PFSK-1 (cell line): Measurements from ENCODE around the gene NRSN2.

ENCODE experiments used
- FOXP2 ChIP-seq: optimal IDR thresholded peaks from 2 replicates; pipeline ENCODE3; 2011; ENCODE audit warnings: borderline replicate concordance, control low read depth, inconsistent platforms; ENCODE audit not compliant: insufficient read depth; ENCODE audit errors: extremely low read length, extremely low read depth
- POLR2AphosphoS5 ChIP-seq: IDR thresholded peaks from 2 replicates; pipeline ENCODE4 v1.6.1; 2012; ENCODE audit warnings: low read depth, mild to moderate bottlenecking, control low read depth, low read length, moderate library complexity
- SIN3A ChIP-seq: IDR thresholded peaks from 2 replicates; pipeline ENCODE4 v1.6.1; 2012; ENCODE audit warnings: mild to moderate bottlenecking, low read length, moderate library complexity, borderline replicate concordance; ENCODE audit not compliant: insufficient read depth
- TAF1 ChIP-seq: IDR thresholded peaks from 2 replicates; pipeline ENCODE4 v1.6.1; 2012; ENCODE audit warnings: low read length, control low read depth, borderline replicate concordance; ENCODE audit not compliant: insufficient read depth
- TF ChIP-seq, protein P1 (sequence below), 2 experiments: IDR thresholded peaks; 2 replicates each; pipeline versions ENCODE4 v1.6.1 to v1.8.0; 2011 to 2012; ENCODE audit warnings: low read depth in 2 of 2, low read length in 2 of 2, control low read depth in 1 of 2, inconsistent platforms in 1 of 2, mild to moderate bottlenecking in 1 of 2, moderate library complexity in 1 of 2; ENCODE audit not compliant: insufficient read depth in 1 of 2

NRSN2 gene

DNA sequence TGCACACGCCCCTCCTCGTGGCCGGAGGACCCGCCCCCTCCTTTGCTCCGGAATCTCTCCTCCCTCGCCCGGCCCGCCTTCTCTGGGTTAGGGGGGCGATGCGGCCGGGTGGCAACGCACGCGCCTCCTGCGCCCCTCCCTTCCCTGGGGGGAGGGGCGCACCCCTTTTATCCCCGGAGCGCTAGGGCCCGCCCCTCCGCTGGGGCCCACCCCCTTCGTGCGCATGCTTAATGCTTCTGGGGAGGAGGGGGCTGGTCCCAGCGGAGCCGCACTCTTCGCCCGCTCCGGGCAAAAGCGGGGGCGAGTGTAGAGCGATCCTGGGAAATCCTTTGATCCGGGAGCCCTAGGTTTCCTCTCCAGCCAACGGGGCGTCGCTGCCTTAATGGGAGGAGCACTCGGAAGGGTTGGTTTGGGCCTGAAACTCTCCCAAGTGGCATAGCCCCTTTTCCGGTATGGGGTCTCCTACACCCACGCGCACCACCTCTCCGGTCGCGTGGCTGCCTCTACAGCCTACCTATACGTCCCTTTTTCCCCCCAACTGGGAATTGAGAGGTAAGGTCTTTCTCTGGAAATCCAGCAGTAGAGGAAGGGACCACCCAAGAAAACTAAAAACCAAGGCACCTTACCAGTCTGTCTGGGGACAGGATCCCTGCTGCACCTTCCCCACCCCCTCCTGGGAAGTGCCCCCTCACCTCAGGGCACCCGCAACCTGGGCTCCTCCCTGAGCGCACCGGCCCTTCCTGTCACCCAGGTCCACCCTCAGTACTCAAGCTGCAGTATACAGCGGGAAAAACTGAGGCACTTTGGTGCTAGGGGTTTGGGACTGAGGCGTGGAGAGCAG is 19.5 kb upstream of the NRSN2 start:
- TF ChIP-seq TAF1: peak; percentile 29; the same call in 1 of the 2 replicates
- TF ChIP-seq POLR2AphosphoS5: peak; percentile 66; the same call in 1 of the 2 replicates
- no peak for TF ChIP-seq FOXP2

DNA sequence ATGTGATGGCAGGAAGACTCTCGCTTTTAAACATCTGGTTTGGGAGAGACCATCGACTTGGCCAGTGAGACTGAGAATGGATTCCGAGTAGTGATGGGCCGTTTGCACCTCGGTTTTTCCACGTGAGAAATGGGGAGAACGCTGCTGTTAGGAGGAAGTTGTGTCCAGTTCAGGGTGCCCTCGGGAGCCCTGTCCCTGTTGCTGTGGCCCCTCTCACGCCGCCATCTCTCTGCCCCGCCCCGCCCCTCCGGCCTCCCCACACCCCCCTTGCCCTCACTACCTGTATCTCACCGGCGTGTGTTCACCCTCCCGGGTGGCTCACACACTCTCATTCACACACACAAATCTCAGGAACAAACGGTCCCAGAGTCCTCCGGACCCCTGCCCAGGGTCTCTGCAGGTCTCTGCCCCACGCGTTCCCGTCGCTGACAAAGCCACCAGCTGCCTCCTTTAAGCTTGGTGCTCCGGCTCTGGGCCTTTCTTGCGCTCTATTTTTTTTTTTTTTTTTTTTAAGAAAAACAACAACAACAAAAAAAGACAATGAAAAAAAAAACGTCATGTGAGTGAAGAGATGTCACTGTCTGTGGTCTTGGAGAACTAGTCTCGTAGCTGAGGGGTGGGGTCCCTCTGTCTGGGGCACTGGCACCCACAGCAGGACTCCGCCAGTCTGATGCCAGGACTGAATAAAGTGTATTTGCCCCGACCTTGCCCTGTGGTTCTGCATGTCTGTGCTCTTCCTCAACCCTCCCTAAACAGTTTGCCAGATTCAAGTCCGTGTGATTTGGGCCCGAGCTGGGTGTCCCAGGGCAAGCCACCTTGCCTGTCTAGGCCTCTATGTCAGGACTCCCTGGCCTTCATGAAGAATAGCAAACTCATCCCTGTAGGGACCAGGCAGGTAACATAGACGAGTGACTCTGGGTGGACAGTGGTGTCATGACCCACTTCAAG is 18.6 kb upstream of the NRSN2 start:
- TF ChIP-seq SIN3A (no peak), TAF1 (no peak), POLR2AphosphoS5 (no peak), FOXP2 (no peak)
- TF ChIP-seq, protein P1, sequence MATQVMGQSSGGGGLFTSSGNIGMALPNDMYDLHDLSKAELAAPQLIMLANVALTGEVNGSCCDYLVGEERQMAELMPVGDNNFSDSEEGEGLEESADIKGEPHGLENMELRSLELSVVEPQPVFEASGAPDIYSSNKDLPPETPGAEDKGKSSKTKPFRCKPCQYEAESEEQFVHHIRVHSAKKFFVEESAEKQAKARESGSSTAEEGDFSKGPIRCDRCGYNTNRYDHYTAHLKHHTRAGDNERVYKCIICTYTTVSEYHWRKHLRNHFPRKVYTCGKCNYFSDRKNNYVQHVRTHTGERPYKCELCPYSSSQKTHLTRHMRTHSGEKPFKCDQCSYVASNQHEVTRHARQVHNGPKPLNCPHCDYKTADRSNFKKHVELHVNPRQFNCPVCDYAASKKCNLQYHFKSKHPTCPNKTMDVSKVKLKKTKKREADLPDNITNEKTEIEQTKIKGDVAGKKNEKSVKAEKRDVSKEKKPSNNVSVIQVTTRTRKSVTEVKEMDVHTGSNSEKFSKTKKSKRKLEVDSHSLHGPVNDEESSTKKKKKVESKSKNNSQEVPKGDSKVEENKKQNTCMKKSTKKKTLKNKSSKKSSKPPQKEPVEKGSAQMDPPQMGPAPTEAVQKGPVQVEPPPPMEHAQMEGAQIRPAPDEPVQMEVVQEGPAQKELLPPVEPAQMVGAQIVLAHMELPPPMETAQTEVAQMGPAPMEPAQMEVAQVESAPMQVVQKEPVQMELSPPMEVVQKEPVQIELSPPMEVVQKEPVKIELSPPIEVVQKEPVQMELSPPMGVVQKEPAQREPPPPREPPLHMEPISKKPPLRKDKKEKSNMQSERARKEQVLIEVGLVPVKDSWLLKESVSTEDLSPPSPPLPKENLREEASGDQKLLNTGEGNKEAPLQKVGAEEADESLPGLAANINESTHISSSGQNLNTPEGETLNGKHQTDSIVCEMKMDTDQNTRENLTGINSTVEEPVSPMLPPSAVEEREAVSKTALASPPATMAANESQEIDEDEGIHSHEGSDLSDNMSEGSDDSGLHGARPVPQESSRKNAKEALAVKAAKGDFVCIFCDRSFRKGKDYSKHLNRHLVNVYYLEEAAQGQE (IDR thresholded peaks at IDR 0.05; ENCODE audit: insufficient read depth in 1 of 2, low read depth in 2 of 2, low read length in 2 of 2): no peak

DNA sequence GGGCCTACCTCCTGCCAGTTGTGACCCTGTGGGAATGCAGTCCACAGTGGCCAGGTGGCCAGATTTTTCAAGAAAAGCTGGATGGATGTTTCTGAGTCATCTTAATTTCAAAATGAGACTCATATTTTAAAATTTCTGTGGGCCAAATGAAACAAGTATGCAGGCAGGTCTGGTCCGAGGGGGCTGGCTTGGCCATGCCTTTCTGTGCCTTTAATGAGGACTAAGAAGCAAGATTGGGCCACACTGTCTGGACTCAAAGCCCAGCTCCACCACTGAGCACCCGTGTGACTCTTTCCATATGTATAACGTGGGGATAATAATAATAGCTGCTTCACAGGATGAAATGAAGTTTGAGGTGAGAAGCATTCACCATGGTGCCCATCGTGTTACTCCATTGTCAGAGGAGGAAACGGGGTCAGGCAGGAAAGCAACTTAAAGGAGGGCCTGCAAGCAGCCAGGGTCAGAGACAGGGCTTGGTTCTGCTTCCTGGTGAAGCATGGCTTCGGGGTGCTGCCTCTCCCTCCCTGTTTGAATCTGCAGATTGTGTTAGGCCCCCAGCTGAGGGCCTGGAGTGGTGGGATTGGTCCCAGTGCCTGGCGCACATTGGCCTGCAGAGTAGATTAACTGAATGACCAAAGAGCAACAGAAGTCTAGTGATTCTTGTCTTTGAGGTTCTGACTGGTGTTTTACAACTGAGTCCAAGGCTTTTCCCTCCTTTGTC is 17.8 kb upstream of the NRSN2 start:
- TF ChIP-seq FOXP2 (no peak), SIN3A (no peak), POLR2AphosphoS5 (no peak), TAF1 (no peak)
- TF ChIP-seq, protein P1 (IDR thresholded peaks at IDR 0.05; ENCODE audit: insufficient read depth in 1 of 2, low read depth in 2 of 2, low read length in 2 of 2): no peak

DNA sequence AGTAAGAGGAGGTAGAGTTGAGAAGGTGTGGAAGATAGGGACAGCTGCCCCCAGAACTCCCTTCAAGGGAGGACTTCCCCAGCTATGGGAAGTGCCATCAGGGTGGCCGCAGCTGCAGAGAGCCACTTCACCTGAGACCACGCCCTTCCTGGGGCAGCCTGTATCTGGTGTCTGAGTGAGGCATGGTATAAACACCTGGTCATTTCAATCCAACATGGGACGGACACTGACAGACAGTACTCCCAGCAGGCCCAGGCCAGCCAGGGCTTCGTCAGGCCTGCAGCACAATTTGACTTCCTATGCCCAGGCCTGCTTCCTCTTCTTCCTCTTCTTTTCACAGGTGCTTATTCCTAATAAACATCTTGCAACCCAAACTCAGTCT is 17.1 kb upstream of the NRSN2 start:
- TF ChIP-seq, protein P1 (IDR thresholded peaks at IDR 0.05; ENCODE audit: insufficient read depth in 1 of 2, low read depth in 2 of 2, low read length in 2 of 2): no peak
- TF ChIP-seq TAF1: no peak
- TF ChIP-seq SIN3A: no peak
- no peak for TF ChIP-seq POLR2AphosphoS5
- TF ChIP-seq FOXP2: no peak
